ENCODE data around the gene DLX1.
A peak's percentile ranks its signal among the peaks of the same experiment; 100 is the strongest.

Gene DLX1

DNA sequence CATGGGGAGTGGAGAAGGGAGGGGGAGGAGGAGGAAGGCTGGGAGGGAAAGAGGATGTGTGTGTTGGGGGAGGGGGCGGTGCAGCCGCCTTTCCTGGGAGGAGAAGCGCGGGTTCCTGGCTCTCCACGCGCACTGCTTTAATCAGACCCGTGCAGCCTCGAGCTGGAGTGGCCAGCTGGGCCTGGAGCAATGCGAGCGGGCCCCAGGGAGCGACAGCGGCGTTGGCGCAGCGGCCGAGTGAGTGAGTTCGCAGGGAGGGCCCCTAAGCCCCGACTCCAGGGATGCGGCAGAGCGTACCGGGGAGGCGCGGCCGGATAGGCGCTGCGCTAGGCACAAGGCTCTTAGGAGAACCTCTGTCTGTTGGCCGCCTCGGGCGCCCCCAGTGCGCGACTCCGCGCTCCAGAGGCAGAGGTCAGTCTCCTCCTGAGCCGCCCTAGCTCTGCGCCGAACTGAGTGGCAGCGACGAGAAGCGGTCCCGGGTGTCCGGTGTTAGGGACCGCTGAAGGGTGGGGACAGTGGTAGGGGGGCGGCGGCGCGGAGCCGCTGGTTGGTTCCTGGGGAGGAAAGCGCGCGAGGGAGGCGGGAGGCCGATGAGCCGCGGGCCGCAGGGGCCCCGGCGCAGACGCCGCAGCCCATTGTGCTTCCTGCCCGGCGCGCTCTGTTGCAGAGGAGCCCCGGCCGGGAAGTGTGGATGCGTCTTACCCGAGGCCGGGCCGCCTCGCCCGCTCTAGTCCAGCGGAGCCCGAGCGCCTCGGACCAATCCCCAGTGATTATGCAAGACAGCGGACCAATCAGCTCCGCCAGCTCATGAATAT is 455 bp upstream of the DLX1 start (continued):
- TF ChIP-seq, protein P1, sequence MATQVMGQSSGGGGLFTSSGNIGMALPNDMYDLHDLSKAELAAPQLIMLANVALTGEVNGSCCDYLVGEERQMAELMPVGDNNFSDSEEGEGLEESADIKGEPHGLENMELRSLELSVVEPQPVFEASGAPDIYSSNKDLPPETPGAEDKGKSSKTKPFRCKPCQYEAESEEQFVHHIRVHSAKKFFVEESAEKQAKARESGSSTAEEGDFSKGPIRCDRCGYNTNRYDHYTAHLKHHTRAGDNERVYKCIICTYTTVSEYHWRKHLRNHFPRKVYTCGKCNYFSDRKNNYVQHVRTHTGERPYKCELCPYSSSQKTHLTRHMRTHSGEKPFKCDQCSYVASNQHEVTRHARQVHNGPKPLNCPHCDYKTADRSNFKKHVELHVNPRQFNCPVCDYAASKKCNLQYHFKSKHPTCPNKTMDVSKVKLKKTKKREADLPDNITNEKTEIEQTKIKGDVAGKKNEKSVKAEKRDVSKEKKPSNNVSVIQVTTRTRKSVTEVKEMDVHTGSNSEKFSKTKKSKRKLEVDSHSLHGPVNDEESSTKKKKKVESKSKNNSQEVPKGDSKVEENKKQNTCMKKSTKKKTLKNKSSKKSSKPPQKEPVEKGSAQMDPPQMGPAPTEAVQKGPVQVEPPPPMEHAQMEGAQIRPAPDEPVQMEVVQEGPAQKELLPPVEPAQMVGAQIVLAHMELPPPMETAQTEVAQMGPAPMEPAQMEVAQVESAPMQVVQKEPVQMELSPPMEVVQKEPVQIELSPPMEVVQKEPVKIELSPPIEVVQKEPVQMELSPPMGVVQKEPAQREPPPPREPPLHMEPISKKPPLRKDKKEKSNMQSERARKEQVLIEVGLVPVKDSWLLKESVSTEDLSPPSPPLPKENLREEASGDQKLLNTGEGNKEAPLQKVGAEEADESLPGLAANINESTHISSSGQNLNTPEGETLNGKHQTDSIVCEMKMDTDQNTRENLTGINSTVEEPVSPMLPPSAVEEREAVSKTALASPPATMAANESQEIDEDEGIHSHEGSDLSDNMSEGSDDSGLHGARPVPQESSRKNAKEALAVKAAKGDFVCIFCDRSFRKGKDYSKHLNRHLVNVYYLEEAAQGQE (tag by site-specific recombination; IDR thresholded peaks at IDR 0.05) = 0 out of 2 replicates have a peak, but pooled peaks have one; percentile 29
- TF ChIP-seq ZNF19 (tag by site-specific recombination; IDR thresholded peaks at IDR 0.05; ENCODE audit: low read depth) (no peak), WT1 (tag by site-specific recombination; IDR thresholded peaks at IDR 0.05) (peak; percentile 88), ZNF843 (tag by site-specific recombination; IDR thresholded peaks at IDR 0.05) (no peak; the same call in 1 of the 2 replicates), ZBTB20 (tag by site-specific recombination; IDR thresholded peaks at IDR 0.05) (peak; percentile 68; the same call in 1 of the 2 replicates), GLI2 (tag by site-specific recombination; IDR thresholded peaks at IDR 0.05; ENCODE audit: borderline replicate concordance, low read depth) (no peak), ZNF184 (tag by site-specific recombination; IDR thresholded peaks at IDR 0.05) (no peak), OSR2 (tag by site-specific recombination; IDR thresholded peaks at IDR 0.05) (0 out of 2 replicates have a peak, but pooled peaks have one; percentile 9), KLF9 (tag by site-specific recombination; IDR thresholded peaks at IDR 0.05; ENCODE audit: low read depth) (peak; percentile 63; the same call in 1 of the 2 replicates), ZNF76 (tag by site-specific recombination; IDR thresholded peaks at IDR 0.05; ENCODE audit: borderline replicate concordance, low read depth) (peak; percentile 60; the same call in 1 of the 2 replicates), ZBTB26 (tag by site-specific recombination; optimal IDR thresholded peaks at IDR 0.05) (peak; percentile 92), KLF7 (tag by site-specific recombination; IDR thresholded peaks at IDR 0.05; ENCODE audit: borderline replicate concordance) (peak; percentile 55; the same call in 1 of the 2 replicates), ZSCAN5A (tag by site-specific recombination; IDR thresholded peaks at IDR 0.05) (0 out of 2 replicates have a peak, but pooled peaks have one; percentile 9), ZNF513 (tag by site-specific recombination; IDR thresholded peaks at IDR 0.05) (peak; percentile 95), ZNF121 (tag by site-specific recombination; IDR thresholded peaks at IDR 0.05) (0 out of 2 replicates have a peak, but pooled peaks have one; percentile 8), ZNF202 (tag by site-specific recombination; IDR thresholded peaks at IDR 0.05; ENCODE audit: borderline replicate concordance) (no peak), ZEB2 (tag by site-specific recombination; IDR thresholded peaks at IDR 0.05) (peak; percentile 81), GLI4 (tag by site-specific recombination; IDR thresholded peaks at IDR 0.05) (no peak)
- TF ChIP-seq, protein P2, sequence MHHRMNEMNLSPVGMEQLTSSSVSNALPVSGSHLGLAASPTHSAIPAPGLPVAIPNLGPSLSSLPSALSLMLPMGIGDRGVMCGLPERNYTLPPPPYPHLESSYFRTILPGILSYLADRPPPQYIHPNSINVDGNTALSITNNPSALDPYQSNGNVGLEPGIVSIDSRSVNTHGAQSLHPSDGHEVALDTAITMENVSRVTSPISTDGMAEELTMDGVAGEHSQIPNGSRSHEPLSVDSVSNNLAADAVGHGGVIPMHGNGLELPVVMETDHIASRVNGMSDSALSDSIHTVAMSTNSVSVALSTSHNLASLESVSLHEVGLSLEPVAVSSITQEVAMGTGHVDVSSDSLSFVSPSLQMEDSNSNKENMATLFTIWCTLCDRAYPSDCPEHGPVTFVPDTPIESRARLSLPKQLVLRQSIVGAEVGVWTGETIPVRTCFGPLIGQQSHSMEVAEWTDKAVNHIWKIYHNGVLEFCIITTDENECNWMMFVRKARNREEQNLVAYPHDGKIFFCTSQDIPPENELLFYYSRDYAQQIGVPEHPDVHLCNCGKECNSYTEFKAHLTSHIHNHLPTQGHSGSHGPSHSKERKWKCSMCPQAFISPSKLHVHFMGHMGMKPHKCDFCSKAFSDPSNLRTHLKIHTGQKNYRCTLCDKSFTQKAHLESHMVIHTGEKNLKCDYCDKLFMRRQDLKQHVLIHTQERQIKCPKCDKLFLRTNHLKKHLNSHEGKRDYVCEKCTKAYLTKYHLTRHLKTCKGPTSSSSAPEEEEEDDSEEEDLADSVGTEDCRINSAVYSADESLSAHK (tag by site-specific recombination; IDR thresholded peaks at IDR 0.05) = 0 out of 2 replicates have a peak, but pooled peaks have one; percentile 30
- TF ChIP-seq, protein P3, sequence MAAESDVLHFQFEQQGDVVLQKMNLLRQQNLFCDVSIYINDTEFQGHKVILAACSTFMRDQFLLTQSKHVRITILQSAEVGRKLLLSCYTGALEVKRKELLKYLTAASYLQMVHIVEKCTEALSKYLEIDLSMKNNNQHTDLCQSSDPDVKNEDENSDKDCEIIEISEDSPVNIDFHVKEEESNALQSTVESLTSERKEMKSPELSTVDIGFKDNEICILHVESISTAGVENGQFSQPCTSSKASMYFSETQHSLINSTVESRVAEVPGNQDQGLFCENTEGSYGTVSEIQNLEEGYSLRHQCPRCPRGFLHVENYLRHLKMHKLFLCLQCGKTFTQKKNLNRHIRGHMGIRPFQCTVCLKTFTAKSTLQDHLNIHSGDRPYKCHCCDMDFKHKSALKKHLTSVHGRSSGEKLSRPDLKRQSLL (tag by site-specific recombination; IDR thresholded peaks at IDR 0.05) = peak; percentile 38; the same call in 1 of the 2 replicates
- TF ChIP-seq, protein P4, sequence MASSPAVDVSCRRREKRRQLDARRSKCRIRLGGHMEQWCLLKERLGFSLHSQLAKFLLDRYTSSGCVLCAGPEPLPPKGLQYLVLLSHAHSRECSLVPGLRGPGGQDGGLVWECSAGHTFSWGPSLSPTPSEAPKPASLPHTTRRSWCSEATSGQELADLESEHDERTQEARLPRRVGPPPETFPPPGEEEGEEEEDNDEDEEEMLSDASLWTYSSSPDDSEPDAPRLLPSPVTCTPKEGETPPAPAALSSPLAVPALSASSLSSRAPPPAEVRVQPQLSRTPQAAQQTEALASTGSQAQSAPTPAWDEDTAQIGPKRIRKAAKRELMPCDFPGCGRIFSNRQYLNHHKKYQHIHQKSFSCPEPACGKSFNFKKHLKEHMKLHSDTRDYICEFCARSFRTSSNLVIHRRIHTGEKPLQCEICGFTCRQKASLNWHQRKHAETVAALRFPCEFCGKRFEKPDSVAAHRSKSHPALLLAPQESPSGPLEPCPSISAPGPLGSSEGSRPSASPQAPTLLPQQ (tag by site-specific recombination; IDR thresholded peaks at IDR 0.05) = peak; percentile 79; the same call in 1 of the 2 replicates
- TF ChIP-seq, protein P5, sequence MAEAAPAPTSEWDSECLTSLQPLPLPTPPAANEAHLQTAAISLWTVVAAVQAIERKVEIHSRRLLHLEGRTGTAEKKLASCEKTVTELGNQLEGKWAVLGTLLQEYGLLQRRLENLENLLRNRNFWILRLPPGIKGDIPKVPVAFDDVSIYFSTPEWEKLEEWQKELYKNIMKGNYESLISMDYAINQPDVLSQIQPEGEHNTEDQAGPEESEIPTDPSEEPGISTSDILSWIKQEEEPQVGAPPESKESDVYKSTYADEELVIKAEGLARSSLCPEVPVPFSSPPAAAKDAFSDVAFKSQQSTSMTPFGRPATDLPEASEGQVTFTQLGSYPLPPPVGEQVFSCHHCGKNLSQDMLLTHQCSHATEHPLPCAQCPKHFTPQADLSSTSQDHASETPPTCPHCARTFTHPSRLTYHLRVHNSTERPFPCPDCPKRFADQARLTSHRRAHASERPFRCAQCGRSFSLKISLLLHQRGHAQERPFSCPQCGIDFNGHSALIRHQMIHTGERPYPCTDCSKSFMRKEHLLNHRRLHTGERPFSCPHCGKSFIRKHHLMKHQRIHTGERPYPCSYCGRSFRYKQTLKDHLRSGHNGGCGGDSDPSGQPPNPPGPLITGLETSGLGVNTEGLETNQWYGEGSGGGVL (tag by site-specific recombination; IDR thresholded peaks at IDR 0.05) = peak; percentile 97
